HEK293T (cell line): ENCODE results near the gene NRK.

Experiments
- ARNT ChIP-seq: fragments of 450-650 bp; IDR thresholded peaks from 2 replicates; pipeline ENCODE4 v1.6.1; 2017; ENCODE audit warnings: mild to moderate bottlenecking
- BHLHE40 ChIP-seq: fragments of 450-650 bp; IDR thresholded peaks from 2 replicates; pipeline ENCODE4 v1.6.1; 2016; ENCODE audit warnings: mild to moderate bottlenecking, moderate library complexity, borderline replicate concordance
- ELF4 ChIP-seq: fragments of 450-650 bp; IDR thresholded peaks from 2 replicates; pipeline ENCODE4 v1.6.1; 2017; ENCODE audit warnings: antibody characterized with exemption
- FOXA1 ChIP-seq: fragments of 450-650 bp; IDR thresholded peaks from 2 replicates; pipeline ENCODE4 v1.6.1; 2016; ENCODE audit warnings: mild to moderate bottlenecking
- FOXM1 ChIP-seq: fragments of 450-650 bp; IDR thresholded peaks from 2 replicates; pipeline ENCODE4 v1.6.1; 2017; ENCODE audit warnings: mild to moderate bottlenecking, borderline replicate concordance
- L3MBTL2 ChIP-seq: fragments of 450-650 bp; conservative IDR thresholded peaks from 2 replicates; pipeline ENCODE4 v1.6.1; 2016; ENCODE audit warnings: mild to moderate bottlenecking
- NFRKB ChIP-seq: fragments of 450-650 bp; IDR thresholded peaks from 2 replicates; pipeline ENCODE4 v1.6.1; 2016; ENCODE audit warnings: mild to moderate bottlenecking, moderate library complexity
- SP1 ChIP-seq: fragments of 450-650 bp; IDR thresholded peaks from 2 replicates; pipeline ENCODE4 v1.6.1; 2017
- SUZ12 ChIP-seq: fragments of 450-650 bp; IDR thresholded peaks from 2 replicates; pipeline ENCODE4 v1.6.1; 2016; ENCODE audit warnings: mild to moderate bottlenecking
- TARDBP ChIP-seq: fragments of 450-650 bp; IDR thresholded peaks from 2 replicates; pipeline ENCODE4 v1.6.1; 2016
- TF ChIP-seq, protein P1 (sequence below): fragments of 450-650 bp; IDR thresholded peaks from 2 replicates; pipeline ENCODE4 v1.6.1; 2016

GRCh38 chrX:105820247-105820646 lies 2.1 kb upstream of the NRK start:
- TF ChIP-seq BHLHE40 (no peak), FOXA1 (no peak), FOXM1 (no peak), ELF4 (no peak), L3MBTL2 (no peak), TARDBP (no peak), SUZ12 (no peak), SP1 (no peak), NFRKB (no peak), ARNT (no peak)
- TF ChIP-seq, protein P1, sequence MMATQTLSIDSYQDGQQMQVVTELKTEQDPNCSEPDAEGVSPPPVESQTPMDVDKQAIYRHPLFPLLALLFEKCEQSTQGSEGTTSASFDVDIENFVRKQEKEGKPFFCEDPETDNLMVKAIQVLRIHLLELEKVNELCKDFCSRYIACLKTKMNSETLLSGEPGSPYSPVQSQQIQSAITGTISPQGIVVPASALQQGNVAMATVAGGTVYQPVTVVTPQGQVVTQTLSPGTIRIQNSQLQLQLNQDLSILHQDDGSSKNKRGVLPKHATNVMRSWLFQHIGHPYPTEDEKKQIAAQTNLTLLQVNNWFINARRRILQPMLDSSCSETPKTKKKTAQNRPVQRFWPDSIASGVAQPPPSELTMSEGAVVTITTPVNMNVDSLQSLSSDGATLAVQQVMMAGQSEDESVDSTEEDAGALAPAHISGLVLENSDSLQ = no peak
